Osteoblast (primary cell): ENCODE data around the gene TMTC1. TPM values are rescaled to one million over a fixed set of nuclear protein-coding genes. Genes with fewer than 3 reads are reported as not detected.

Experiments
- DNase-seq: peaks from one replicate; pipeline ENCODE4 v3.0.0; 2011; ENCODE audit warnings: low spot score, mixed read lengths; ENCODE audit not compliant: insufficient read length; ENCODE audit errors: missing footprints
- H2AFZ ChIP-seq: 2 replicates; pipeline ENCODE4 v1.6.0; 2011; ENCODE audit warnings: mild to moderate bottlenecking, low read length
- H3K27ac ChIP-seq: 2 replicates; pipeline ENCODE4 v1.5.1; 2011; ENCODE audit warnings: mild to moderate bottlenecking, low read depth, low read length, moderate library complexity
- H3K27me3 ChIP-seq: 2 replicates; pipeline ENCODE4 v1.6.0; 2012; ENCODE audit warnings: mild to moderate bottlenecking, control low read depth, inconsistent platforms, low read length, moderate library complexity; ENCODE audit not compliant: insufficient read depth
- H3K36me3 ChIP-seq: 2 replicates; pipeline ENCODE4 v1.5.1; 2011; ENCODE audit warnings: mild to moderate bottlenecking, low read length, control low read depth, moderate library complexity; ENCODE audit not compliant: insufficient read depth
- H3K4me1 ChIP-seq: 2 replicates; pipeline ENCODE4 v1.5.1; 2011; ENCODE audit warnings: mild to moderate bottlenecking, low read length, control low read depth, moderate library complexity; ENCODE audit not compliant: insufficient read depth
- H3K4me2 ChIP-seq: 2 replicates; pipeline ENCODE4 v1.6.0; 2011; ENCODE audit warnings: mild to moderate bottlenecking, low read length; ENCODE audit not compliant: insufficient read depth
- H3K4me3 ChIP-seq: fragments of 200-600 bp; sonication (generic); 3 replicates; pipeline ENCODE4 v1.5.1; 2012; ENCODE audit warnings: mild to moderate bottlenecking, low read length, inconsistent platforms; ENCODE audit not compliant: insufficient read depth
- H3K79me2 ChIP-seq: 2 replicates; pipeline ENCODE4 v1.6.0; 2012; ENCODE audit warnings: mild to moderate bottlenecking, low read length, control low read depth, inconsistent platforms; ENCODE audit not compliant: insufficient read depth
- H3K9me3 ChIP-seq: 2 replicates; pipeline ENCODE4 v1.5.1; 2011; ENCODE audit warnings: low read depth, low read length, control low read depth
- H4K20me1 ChIP-seq: 2 replicates; pipeline ENCODE4 v1.6.0; 2012; ENCODE audit warnings: mild to moderate bottlenecking, low read length, control low read depth; ENCODE audit not compliant: insufficient read depth
- CTCF ChIP-seq: IDR thresholded peaks from 2 replicates; pipeline ENCODE4 v1.5.1; 2011; ENCODE audit warnings: mild to moderate bottlenecking, low read depth, low read length, moderate library complexity; ENCODE audit errors: extremely low read depth
- total RNA-seq: library from RNA; depleted of rRNA; stranded (reverse); fragments of >200 nt; gene quantifications from 2 replicates; pipeline ENCODE4 v1.2.3, GENCODE V29; 2012

Gene TMTC1
- total RNA-seq, 1 donor, result 50.3 TPM

GRCh38 chr12:29610473-29611170 lies 173.1 kb downstream of the TMTC1 start:
- no peak for TF ChIP-seq CTCF
- no peaks in the 10 kb centered on the region for H3K36me3 ChIP-seq
- peaks cover 30% of the 10 kb centered on the region for H3K4me1 ChIP-seq
- H4K20me1 ChIP-seq, result no peaks in the 10 kb centered on the region
- DNase-seq, result peak; percentile 80
- no peaks in the 10 kb centered on the region for H3K79me2 ChIP-seq
- no peak overlapping the region for H3K4me3 ChIP-seq
- peak overlapping the region; percentile 39 for H3K4me2 ChIP-seq
- H2AFZ ChIP-seq, result peak overlapping the region; percentile 63
- no peaks in the 10 kb centered on the region for H3K9me3 ChIP-seq
- H3K27ac ChIP-seq, result peak overlapping the region; percentile 11
- no peaks in the 10 kb centered on the region for H3K27me3 ChIP-seq

- Histone ChIP-seq H3K4me3 (no peak overlapping the region), H3K4me2 (no peak overlapping the region), H3K27me3 (no peaks in the 10 kb centered on the region), H3K79me2 (no peaks in the 10 kb centered on the region), H3K36me3 (no peaks in the 10 kb centered on the region), H3K4me1 (peaks cover 30% of the 10 kb centered on the region), H3K9me3 (no peaks in the 10 kb centered on the region), H2AFZ (no peak overlapping the region), H4K20me1 (no peaks in the 10 kb centered on the region), H3K27ac (no peak overlapping the region)
- DNase-seq, result no peak
- no peak for TF ChIP-seq CTCF
Observed at GRCh38 chr12:29609431-29610215, 174.1 kb downstream of the TMTC1 start.

- Histone ChIP-seq H3K4me3 (no peak overlapping the region), H3K4me1 (peaks cover 30% of the 10 kb centered on the region), H3K4me2 (no peak overlapping the region), H3K79me2 (no peaks in the 10 kb centered on the region), H3K36me3 (no peaks in the 10 kb centered on the region), H4K20me1 (no peaks in the 10 kb centered on the region), H3K9me3 (no peaks in the 10 kb centered on the region), H3K27ac (no peak overlapping the region), H2AFZ (no peak overlapping the region), H3K27me3 (no peaks in the 10 kb centered on the region)
- DNase-seq, result no peak
- no peak for TF ChIP-seq CTCF
Observed at GRCh38 chr12:29608581-29608980, 175.2 kb downstream of the TMTC1 start.

- peak overlapping the region; percentile 27 for H3K4me2 ChIP-seq
- H3K4me3 ChIP-seq, result no peak overlapping the region
- H2AFZ ChIP-seq, result no peak overlapping the region
- TF ChIP-seq CTCF, result no peak
- no peak overlapping the region for H3K27ac ChIP-seq
- no peaks in the 10 kb centered on the region for H3K36me3 ChIP-seq
- DNase-seq, result peak; percentile 60
- no peaks in the 10 kb centered on the region for H4K20me1 ChIP-seq
- no peaks in the 10 kb centered on the region for H3K9me3 ChIP-seq
- H3K4me1 ChIP-seq, result peaks cover 14% of the 10 kb centered on the region
- H3K79me2 ChIP-seq, result no peaks in the 10 kb centered on the region
- no peaks in the 10 kb centered on the region for H3K27me3 ChIP-seq
Observed at GRCh38 chr12:29599381-29599780, 184.4 kb downstream of the TMTC1 start.
